Suppressor macrophage treated with lipopolysaccharide for 4 hours (primary cell): ENCODE measurements around the gene KCNG2.

ENCODE experiments used
- DNase-seq: peaks from one replicate; pipeline ENCODE4 v3.0.0-alpha.2; 2020

Gene KCNG2

GRCh38 chr18:79800371-79801180 is 2.8 kb downstream of the KCNG2 start:
- DNase-seq = no peak

DNA sequence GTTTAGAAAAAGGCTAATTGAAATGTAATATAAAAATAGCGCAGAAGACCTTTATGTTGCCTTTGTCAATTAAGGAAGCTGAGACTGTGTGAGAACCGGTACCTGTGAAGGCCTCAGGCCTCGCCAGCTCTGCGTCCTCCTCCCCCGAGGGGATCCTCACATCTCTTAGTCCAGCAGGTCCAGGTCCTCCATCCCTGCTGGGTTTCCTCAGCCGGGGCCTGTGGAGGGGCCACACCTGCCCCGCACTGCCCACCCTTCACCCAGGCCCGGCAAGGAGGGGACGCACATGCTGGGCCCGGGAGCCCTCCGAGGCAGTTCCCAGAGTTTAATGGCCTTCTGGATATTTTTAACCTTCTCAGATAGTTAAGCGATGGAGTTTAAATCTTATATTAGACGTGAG is 3.5 kb downstream of the KCNG2 start:
- DNase-seq = no peak

DNA sequence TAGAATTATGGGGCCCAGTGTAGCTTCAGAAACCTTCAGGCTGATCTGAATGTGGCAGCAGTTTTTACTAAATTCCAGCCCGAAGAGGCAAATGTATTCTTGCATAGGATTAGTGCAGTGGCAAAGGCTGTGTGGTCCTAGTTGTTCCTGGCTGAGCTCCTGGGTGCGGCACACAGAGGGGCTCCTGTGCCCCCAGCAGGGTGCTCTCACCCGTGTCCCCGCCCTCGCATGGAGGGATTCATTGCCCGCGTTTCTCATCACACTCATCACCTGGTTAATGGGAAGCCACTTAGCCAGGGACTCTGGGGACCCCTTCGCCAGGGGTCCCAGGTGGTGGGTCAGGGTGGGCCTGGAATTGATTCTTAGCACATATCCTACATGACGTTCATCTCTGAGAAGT is 3.9 kb downstream of the KCNG2 start:
- no peak for DNase-seq

DNA sequence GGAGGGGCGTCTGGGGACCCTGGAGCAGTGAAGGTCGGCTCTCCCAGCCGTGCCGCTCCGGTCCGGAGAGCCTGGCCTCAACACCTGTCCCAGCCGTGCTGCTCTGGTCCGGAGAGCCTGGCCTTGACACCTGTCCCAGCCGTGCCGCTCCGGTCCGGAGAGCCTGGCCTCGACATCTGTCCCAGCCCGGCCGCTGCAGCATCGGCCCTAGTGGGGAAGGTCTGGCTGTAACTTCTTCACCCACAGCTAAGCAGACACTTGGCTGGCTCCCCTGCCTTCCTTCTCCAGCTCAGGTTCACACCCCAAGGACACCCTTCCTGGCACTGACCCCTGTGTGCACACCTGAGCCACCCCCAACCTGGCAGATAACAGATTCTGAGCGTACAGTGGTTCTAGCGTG is 4.6 kb downstream of the KCNG2 start:
- DNase-seq = no peak

DNA sequence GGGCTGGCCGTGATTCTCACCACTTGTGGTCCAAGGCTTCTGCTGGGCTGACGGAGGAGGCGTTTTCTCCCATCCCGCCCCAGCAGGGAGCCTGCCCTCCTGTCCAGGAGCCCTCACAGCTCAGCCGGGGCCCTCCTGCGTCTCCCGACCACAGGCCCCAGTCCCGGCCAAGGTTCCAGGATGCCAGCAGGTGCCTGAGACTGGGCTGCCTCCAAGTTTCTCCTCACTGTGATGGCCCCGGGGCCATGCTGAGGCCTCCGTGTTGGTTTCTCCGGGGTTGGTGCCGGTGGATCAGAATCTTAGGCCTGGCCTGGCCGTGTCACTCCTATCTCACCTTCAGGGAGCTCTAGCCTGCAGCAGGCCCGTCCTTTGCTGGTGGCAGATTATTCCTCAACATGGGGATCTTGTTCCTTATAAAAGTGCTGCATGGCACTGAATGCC is 5.9 kb downstream of the KCNG2 start:
- no peak for DNase-seq

- DNase-seq = no peak
These were observed 6.5 kb downstream of the KCNG2 start for GRCh38 chr18:79804130-79804787.

DNA sequence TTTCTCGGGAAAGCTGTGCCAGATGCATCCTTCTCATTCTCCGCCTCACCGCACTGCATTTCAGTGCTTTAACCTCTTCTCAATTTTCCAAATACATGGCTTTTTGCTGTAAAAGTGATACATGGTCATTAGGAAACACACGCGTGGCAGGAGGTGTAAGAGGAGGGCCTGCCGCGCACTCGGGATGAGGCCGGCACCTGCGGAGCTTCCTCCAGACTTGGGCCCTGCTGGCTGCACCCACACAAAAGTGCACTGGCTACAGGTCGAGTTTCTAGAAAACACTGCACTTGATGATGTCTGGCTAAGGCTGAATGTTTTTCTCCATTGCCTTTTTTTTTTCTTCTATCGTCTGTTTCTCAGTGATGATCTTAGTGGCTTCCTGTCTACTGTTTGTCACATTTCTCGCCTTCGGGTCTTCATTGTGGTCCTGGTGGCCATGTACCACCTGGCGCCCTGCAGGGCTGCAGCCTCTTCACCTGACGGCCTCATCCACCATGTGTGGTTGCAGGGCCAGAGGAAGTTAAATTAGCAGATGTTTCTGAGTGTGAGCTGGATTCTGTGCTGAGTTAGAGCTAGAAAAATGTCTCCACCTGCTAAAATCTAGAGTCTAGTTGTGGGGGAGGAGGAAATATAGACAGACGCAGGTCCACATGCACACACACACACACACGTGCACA is 7.6 kb downstream of the KCNG2 start:
- DNase-seq = no peak

DNA sequence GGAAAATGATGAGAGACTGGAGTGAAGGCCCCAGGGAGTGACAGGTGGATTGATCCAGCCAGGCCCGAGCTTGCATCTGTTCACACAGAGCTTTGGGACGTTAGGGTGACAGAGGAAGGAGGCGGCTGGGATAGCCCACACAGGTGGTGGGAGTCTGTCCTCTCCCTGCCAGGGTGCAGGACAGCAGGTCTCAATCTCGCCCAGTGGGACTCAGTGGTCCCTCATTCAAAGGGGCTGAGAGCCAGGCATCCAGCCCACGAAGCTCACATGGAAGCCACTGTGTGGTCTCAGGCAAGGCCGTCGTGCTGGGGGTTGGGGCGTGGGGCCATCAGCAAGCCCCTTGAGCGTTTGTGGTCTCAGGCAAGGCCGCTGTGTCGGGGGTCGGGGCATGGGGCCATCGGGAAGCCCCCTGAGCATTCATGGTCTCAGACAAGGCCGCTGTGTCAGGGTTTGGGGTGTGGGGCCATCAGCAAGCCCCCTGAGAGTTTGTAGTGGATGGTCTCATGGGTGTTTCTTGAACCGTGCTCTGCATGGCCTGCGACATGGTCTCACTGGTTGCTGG is 8.3 kb downstream of the KCNG2 start:
- DNase-seq = no peak

DNA sequence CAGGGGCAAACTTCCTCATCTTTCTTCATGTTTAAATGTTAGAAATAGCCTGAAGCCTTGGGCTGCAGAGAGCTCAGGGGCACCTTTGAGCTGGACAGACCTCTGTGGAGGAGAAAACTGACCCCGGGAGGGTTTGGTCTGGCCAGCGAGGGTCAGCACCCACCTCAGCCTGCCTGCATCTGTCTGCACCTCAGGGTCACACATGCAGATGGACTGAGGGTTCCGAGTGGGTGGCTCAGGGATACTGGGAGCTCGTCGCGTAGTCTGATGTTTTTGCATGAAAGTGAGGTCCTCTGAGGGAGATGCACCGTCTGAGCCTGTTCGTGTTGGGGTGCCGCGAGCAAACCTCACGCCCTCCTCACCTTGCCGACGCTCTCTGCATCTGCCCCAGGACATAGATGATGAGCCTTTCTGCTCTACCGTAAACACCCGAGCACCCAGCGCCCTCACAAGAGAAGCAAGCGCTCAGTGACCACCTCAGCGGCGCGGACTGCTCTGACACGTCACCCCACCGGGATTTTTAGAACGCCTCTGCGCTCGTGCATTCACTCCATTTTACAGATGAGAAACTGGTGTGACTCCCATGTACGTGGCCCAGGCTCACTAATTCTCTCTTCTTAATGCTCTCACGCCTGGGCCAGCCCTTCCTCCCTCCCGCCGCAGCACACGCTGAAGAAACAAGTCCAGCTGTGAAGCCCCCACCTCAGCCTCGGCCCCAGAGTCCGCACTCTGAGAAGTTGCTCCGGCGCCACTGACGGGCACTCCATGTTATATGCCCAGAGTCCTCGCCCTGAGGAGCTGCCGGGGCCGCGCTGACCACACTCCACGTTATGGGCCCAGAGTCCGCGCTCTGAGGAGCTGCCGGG is 9.5 kb downstream of the KCNG2 start:
- DNase-seq = no peak

- no peak for DNase-seq
These were observed 11.9 kb downstream of the KCNG2 start for GRCh38 chr18:79809482-79810192.

DNA sequence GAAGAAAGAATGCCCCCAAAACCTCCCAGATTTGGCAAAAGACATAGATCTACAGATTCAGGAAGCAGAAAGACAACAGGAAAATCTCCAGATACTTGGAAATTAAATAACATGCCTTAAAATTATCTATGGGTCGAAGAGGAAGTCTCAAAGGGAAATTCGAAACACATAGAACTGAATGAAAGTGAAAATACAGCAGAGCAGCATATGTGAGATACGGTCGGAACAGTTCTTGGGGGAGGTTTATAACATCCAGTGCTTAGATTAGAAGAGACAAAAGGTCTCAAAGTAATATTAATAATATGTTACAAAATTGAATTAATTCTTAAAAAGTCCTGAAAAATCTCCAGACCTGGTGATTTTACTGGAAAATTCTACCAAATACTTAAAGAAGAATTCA is 14.3 kb downstream of the KCNG2 start:
- peak; percentile 35 for DNase-seq

- DNase-seq = no peak
These were observed 16.6 kb downstream of the KCNG2 start for GRCh38 chr18:79814373-79814772.

DNA sequence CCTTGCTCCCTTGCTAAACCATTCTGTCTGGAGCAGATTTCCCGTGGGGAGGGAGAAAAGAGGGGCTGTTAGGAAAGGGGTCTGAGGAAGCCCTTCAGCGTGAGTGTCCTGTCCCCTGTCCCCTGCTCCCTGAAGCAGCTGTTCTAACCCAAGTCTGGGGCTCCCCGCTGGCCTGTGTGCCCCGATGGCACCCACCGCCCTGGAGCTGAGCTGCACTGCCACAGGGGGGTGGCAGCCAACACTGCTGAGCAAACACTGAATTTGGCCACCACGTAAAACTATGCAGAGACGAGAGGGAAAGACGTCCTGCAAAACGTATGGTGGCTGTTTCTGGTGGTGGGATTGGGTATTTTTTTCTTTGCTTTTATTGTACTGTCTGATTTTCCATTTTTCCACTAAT is 17.9 kb downstream of the KCNG2 start:
- DNase-seq = no peak

GRCh38 chr18:79816092-79816491 is 18.4 kb downstream of the KCNG2 start:
- no peak for DNase-seq

GRCh38 chr18:79816981-79817606 is 19.4 kb downstream of the KCNG2 start:
- no peak for DNase-seq

GRCh38 chr18:79817607-79817998 is 19.9 kb downstream of the KCNG2 start:
- DNase-seq = no peak

- DNase-seq = no peak
These were observed 20.3 kb downstream of the KCNG2 start for GRCh38 chr18:79818036-79818435.

DNA sequence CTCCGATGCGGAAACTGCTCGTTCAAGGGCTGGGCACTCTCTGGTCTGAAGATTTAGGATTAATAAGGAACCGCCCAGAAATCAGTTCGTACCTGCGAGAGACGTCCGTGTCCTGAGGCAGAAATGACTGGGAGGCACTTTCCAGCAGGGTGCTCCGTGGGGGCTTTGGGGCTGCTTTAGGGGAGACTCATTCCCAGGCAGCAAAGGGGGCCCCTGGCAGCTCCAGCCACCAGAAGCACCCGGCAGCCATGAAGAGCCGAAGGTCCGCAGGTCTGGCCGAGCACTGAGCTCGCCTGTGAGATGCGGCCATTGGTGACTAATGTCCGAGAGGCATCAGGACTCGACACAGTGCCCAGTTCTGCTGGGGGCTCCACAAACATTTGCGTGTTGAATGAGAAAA is 20.9 kb downstream of the KCNG2 start:
- DNase-seq = no peak

DNA sequence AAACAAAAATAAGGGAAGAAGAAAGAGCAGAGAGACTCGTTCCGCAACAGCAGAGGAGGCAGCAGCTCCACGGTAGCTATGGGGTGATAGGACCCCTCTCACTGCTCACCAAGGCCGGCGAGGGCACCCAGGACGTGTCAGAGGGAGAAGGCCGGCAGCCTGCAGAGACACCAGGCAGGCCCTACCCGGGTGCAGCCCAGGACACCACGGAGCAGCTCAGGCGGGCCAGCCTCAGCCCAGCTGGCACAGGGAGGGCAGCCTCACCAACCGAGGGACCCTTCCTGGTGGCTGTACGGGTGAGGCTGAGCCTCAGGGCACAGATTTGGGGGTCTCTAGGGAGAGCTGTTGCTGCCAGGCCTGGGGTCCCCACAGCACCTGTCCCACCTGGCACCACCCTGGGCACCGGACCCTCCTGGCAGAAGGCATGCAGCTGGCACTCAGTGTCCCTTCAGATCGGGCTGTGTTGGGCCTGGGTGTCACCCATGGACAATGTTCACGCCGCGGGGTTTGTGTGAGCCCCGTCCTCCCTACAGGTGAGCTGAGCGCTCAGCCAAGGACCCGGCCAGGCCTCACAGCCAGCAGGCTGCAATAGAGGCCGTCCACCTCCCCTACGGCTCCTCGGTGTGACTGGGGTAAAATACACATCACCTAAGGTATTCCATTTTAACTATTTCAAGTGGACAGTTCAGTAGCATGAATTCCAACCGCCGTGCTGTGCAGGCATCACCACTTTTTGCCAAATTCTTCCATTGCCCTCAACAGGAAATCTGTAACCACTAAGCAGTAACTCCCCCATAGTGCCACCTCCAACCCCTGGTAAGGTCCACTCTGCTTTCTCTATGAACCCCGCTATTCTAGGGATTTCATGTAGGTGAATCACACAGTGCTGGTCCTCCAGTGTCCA is 21.6 kb downstream of the KCNG2 start:
- DNase-seq = no peak

- peak; percentile 86 for DNase-seq
These were observed 22.2 kb downstream of the KCNG2 start for GRCh38 chr18:79819968-79820351.
